Measurements from ENCODE around the gene MTCL3.

Gene MTCL3

GRCh38 chr6:127566119-127566518, 47.0 kb upstream of the MTCL3 start:
- no peak for DNase-seq
- no peak overlapping the region for H3K9ac ChIP-seq (ENCODE audit: low read length)

GRCh38 chr6:127564761-127565160, 45.6 kb upstream of the MTCL3 start:
- Histone ChIP-seq H3K9ac (ENCODE audit: low read length) (no peak overlapping the region), H3K36me3 (replicated peaks; ENCODE audit: insufficient read depth, low read length) (no peaks in the 10 kb centered on the region), H4K20me1 (ENCODE audit: insufficient read depth, low read length) (no peaks in the 10 kb centered on the region), H3K27me3 (replicated peaks; ENCODE audit: insufficient read depth, low read length) (no peaks in the 10 kb centered on the region), H3K79me2 (ENCODE audit: low read length) (no peaks in the 10 kb centered on the region), H3F3A (ENCODE audit: insufficient read depth, low read length) (no peaks in the 10 kb centered on the region), H3K9me2 (replicated peaks; ENCODE audit: insufficient read depth, low read length) (no peaks in the 10 kb centered on the region), H3K27ac (ENCODE audit: low read length) (no peak overlapping the region), H3K4me3 (ENCODE audit: low read length) (no peak overlapping the region), H3K4me2 (ENCODE audit: low read depth, low read length) (no peak overlapping the region), H3K9me3 (replicated peaks; ENCODE audit: insufficient read depth, low read length) (no peaks in the 10 kb centered on the region), H3K4me1 (ENCODE audit: low read length) (no peaks in the 10 kb centered on the region), H2AFZ (ENCODE audit: low read length) (no peak overlapping the region)
- TF ChIP-seq CTCF (IDR thresholded peaks at IDR 0.05; ENCODE audit: low read length) = no peak
- TF ChIP-seq EZH2phosphoT487 (IDR thresholded peaks at IDR 0.05; ENCODE audit: low read length) = no peak
- no peak for TF ChIP-seq EZH2 (optimal IDR thresholded peaks at IDR 0.05; ENCODE audit: low read depth, low read length)
- no peak for DNase-seq

More at GRCh38 chr6:127566119-127566518, 47.0 kb upstream of the MTCL3 start:
- no peaks in the 10 kb centered on the region for H3K4me1 ChIP-seq (ENCODE audit: low read length)
- H3K4me2 ChIP-seq (ENCODE audit: low read depth, low read length) = no peak overlapping the region
- no peak overlapping the region for H2AFZ ChIP-seq (ENCODE audit: low read length)
- no peaks in the 10 kb centered on the region for H3F3A ChIP-seq (ENCODE audit: insufficient read depth, low read length)
- no peaks in the 10 kb centered on the region for H3K36me3 ChIP-seq (replicated peaks; ENCODE audit: insufficient read depth, low read length)
- no peaks in the 10 kb centered on the region for H3K27me3 ChIP-seq (replicated peaks; ENCODE audit: insufficient read depth, low read length)
- H3K4me3 ChIP-seq (ENCODE audit: low read length) = no peak overlapping the region
- H3K9me2 ChIP-seq (replicated peaks; ENCODE audit: insufficient read depth, low read length) = no peaks in the 10 kb centered on the region
- no peak for TF ChIP-seq EZH2phosphoT487 (IDR thresholded peaks at IDR 0.05; ENCODE audit: low read length)
- TF ChIP-seq EZH2 (optimal IDR thresholded peaks at IDR 0.05; ENCODE audit: low read depth, low read length) = no peak
- TF ChIP-seq CTCF (IDR thresholded peaks at IDR 0.05; ENCODE audit: low read length) = no peak
- H3K9me3 ChIP-seq (replicated peaks; ENCODE audit: insufficient read depth, low read length) = no peaks in the 10 kb centered on the region
- H3K27ac ChIP-seq (ENCODE audit: low read length) = no peak overlapping the region
- no peaks in the 10 kb centered on the region for H4K20me1 ChIP-seq (ENCODE audit: insufficient read depth, low read length)
- no peaks in the 10 kb centered on the region for H3K79me2 ChIP-seq (ENCODE audit: low read length)

- no peak for TF ChIP-seq EZH2phosphoT487 (IDR thresholded peaks at IDR 0.05; ENCODE audit: low read length)
- TF ChIP-seq EZH2 (optimal IDR thresholded peaks at IDR 0.05; ENCODE audit: low read depth, low read length) = no peak
- no peak for TF ChIP-seq CTCF (IDR thresholded peaks at IDR 0.05; ENCODE audit: low read length)
- no peaks in the 10 kb centered on the region for H3K36me3 ChIP-seq (replicated peaks; ENCODE audit: insufficient read depth, low read length)
- H3K9me3 ChIP-seq (replicated peaks; ENCODE audit: insufficient read depth, low read length) = no peaks in the 10 kb centered on the region
- no peaks in the 10 kb centered on the region for H3K27me3 ChIP-seq (replicated peaks; ENCODE audit: insufficient read depth, low read length)
- no peaks in the 10 kb centered on the region for H3F3A ChIP-seq (ENCODE audit: insufficient read depth, low read length)
- H3K4me1 ChIP-seq (ENCODE audit: low read length) = no peaks in the 10 kb centered on the region
- no peak overlapping the region for H3K27ac ChIP-seq (ENCODE audit: low read length)
- H3K79me2 ChIP-seq (ENCODE audit: low read length) = no peaks in the 10 kb centered on the region
- H2AFZ ChIP-seq (ENCODE audit: low read length) = no peak overlapping the region
- H3K9ac ChIP-seq (ENCODE audit: low read length) = no peak overlapping the region
- no peaks in the 10 kb centered on the region for H4K20me1 ChIP-seq (ENCODE audit: insufficient read depth, low read length)
- no peak for DNase-seq
- no peak overlapping the region for H3K4me3 ChIP-seq (ENCODE audit: low read length)
- H3K9me2 ChIP-seq (replicated peaks; ENCODE audit: insufficient read depth, low read length) = no peaks in the 10 kb centered on the region
- H3K4me2 ChIP-seq (ENCODE audit: low read depth, low read length) = no peak overlapping the region
Measured at GRCh38 chr6:127561660-127562059, 42.5 kb upstream of the MTCL3 start.
